Ovary (tissue), 9 donors: ENCODE results near the gene ABCF1. TPM values are rescaled to one million over a fixed set of nuclear protein-coding genes. Genes with fewer than 3 reads are reported as not detected.

Experiments
- DNase-seq, 5 donors: peaks; one replicate each; pipeline ENCODE4 v3.0.0-alpha.2; 2019 to 2020
- H3K27ac ChIP-seq, 2 donors: fragments of 200-600 bp; one replicate each; pipeline versions ENCODE4 v1.5.1 to v1.8.0; 2019 to 2022
- H3K27me3 ChIP-seq: fragments of 200-600 bp; one replicate; pipeline ENCODE4 v1.8.0; 2022
- H3K36me3 ChIP-seq: fragments of 200-600 bp; sonication (generic); one replicate; pipeline ENCODE4 v1.5.1; 2019
- H3K4me1 ChIP-seq: one replicate; pipeline ENCODE4 v1.8.1; 2013; ENCODE audit warnings: mild to moderate bottlenecking, moderate library complexity; ENCODE audit not compliant: insufficient read depth
- H3K4me3 ChIP-seq: fragments of 200-600 bp; sonication (generic); one replicate; pipeline ENCODE4 v1.5.1; 2017
- H3K9me3 ChIP-seq, 2 donors: fragments of 200-600 bp in 1 of 2; sonication (generic) in 1 of 2; one replicate each; pipeline versions ENCODE4 v1.5.1 to v1.8.1; 2013 to 2019; ENCODE audit warnings: mild to moderate bottlenecking in 1 of 2, moderate library complexity in 1 of 2
- EP300 ChIP-seq: sonication (generic); formaldehyde crosslinking; IDR thresholded peaks from one replicate; pipeline ENCODE4 v1.6.1; 2017; ENCODE audit warnings: antibody characterized with exemption
- POLR2A ChIP-seq: fragments of 450-650 bp; IDR thresholded peaks from one replicate; pipeline ENCODE4 v1.6.1; 2017; ENCODE audit warnings: antibody characterized with exemption, mild to moderate bottlenecking, moderate library complexity
- WGBS, 3 donors: extraction: QIAGEN DNeasy Blood & Tissue Kit in 1 of 3; methylation state at CpG; one replicate each; pipeline versions ENCODE4 v1.1.5 to v1.1.7; 2013 to 2017; 5-methylcytosine and 5-hydroxymethylcytosine counted together
- intact Hi-C, 4 donors: fragments of 100-400 bp; cut with DNase I; formaldehyde crosslinking; loops; one replicate each; pipeline versions ENCODE4 v1.11.0 to v1.15.1; 2022 to 2023
- polyA plus RNA-seq, 2 donors: library from polyadenylated mRNA; stranded (reverse); fragments of 200-250 nt in 1 of 2; fragments of 350-450 nt in 1 of 2; fragmentation: Illumina TruSeq in 1 of 2; extraction: RNeasy Lipid Tissue Mini Kit (QIAGEN cat#74804) in 1 of 2; gene quantifications; one replicate each; pipeline ENCODE4 v1.2.3, GENCODE V29; 2013 to 2014
- total RNA-seq, 7 donors: library from RNA; depleted of rRNA in 2 of 7; stranded (reverse); fragments of >200 nt in 2 of 7; fragmentation: NEBNext Ultra II Directional in 3 of 7; extraction: Animal tissue kit (Norgen Biotek cat#: 25700) in 3 of 7; gene quantifications; one replicate each; pipeline versions ENCODE4 v1.1.0 to v1.2.4, GENCODE V29; 2016 to 2023
- TF ChIP-seq, protein P1 (sequence below), 3 donors: fragments of 450-650 bp in 2 of 3; fragments of 200-600 bp in 1 of 3; IDR thresholded peaks; one replicate each; pipeline versions ENCODE4 v1.5.1 to v1.8.0; 2016 to 2022; ENCODE audit warnings: antibody characterized with exemption in 3 of 3, mild to moderate bottlenecking in 1 of 3
- donor health status: DM: no; HTN: no; CAD: no; lungs with moderate emphysema.
- donor health status: DM: no; HTN: no; CAD: no.
- donor health status: Bipolar disorder and iron deficiency.
- donor health status: DM: yes; HTN: yes; CAD: no.
- donor health status: DM: no; HTN: no; CAD: no.
- donor health status: DM: yes; HTN: yes; CAD: no.

ABCF1 gene
- total and polyA plus RNA-seq, 9 donors = 16.3 to 60.6 (median 36.0) TPM

DNA sequence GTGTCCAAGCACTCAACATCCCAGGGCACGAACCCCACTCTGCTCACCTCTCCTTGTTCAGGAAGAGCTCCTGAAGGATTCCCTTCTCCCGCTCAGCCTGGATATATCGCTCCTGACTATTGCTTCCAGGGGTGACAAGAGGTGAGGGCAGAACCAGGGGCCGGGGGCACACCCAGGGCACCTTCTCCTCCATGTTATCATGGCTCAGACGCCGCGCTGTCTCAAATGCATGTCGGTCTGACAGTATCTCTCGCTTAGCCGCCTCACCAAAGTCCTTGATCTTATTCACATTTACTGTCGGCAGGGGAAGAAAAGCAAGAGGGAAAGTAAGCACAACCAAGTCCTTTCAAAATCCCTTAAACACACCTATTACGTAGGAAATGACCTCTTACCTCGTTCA, 32.7 kb downstream of the ABCF1 start:
- intact Hi-C loops = no loop called here
- Histone ChIP-seq H3K4me1 (no peaks in the 10 kb centered on the region), H3K9me3 (no peaks in the 10 kb centered on the region), H3K36me3 (no peaks in the 10 kb centered on the region), H3K27me3 (no peaks in the 10 kb centered on the region), H3K27ac (no peak overlapping the region), H3K4me3 (no peak overlapping the region)
- TF ChIP-seq POLR2A (no peak), EP300 (no peak)
- TF ChIP-seq, protein P1, sequence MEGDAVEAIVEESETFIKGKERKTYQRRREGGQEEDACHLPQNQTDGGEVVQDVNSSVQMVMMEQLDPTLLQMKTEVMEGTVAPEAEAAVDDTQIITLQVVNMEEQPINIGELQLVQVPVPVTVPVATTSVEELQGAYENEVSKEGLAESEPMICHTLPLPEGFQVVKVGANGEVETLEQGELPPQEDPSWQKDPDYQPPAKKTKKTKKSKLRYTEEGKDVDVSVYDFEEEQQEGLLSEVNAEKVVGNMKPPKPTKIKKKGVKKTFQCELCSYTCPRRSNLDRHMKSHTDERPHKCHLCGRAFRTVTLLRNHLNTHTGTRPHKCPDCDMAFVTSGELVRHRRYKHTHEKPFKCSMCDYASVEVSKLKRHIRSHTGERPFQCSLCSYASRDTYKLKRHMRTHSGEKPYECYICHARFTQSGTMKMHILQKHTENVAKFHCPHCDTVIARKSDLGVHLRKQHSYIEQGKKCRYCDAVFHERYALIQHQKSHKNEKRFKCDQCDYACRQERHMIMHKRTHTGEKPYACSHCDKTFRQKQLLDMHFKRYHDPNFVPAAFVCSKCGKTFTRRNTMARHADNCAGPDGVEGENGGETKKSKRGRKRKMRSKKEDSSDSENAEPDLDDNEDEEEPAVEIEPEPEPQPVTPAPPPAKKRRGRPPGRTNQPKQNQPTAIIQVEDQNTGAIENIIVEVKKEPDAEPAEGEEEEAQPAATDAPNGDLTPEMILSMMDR (IDR thresholded peaks at IDR 0.05) = no peak
- WGBS, 3 donors = 88 to 95% (median 92%) methylated on average over 13 of the region's 13 CpGs
- no peak for DNase-seq

DNA sequence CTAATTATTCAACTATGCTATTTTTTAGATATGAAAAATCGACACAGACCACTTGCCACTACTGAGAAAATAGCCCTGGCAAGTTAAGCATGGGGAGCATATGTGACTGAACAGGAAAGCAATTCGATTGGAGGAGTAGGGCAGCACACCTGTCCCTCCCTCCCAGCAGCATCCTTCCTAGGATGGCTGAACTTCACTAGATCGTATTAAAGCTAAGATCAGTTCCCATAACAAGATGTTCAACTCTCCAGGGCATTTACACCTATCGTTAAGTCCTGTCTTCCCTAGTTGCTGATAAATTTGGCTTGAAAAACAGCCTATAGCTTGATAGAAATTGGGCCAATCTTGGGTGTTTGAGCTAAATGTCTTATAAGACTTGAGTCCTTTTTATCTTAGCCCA, 38.8 kb downstream of the ABCF1 start:
- H3K27me3 ChIP-seq = no peaks in the 10 kb centered on the region
- no peaks in the 10 kb centered on the region for H3K9me3 ChIP-seq
- TF ChIP-seq, protein P1 (IDR thresholded peaks at IDR 0.05) = no peak
- TF ChIP-seq POLR2A (no peak), EP300 (no peak)
- WGBS, 3 donors = 69 to 76% (median 70%) methylated on average over 4 of the region's 4 CpGs
- no peak overlapping the region for H3K4me3 ChIP-seq
- H3K27ac ChIP-seq = no peak overlapping the region
- no peak for DNase-seq
- intact Hi-C loops = no loop called here
- H3K4me1 ChIP-seq = peaks cover 10% of the 10 kb centered on the region
- H3K36me3 ChIP-seq = no peaks in the 10 kb centered on the region

DNA sequence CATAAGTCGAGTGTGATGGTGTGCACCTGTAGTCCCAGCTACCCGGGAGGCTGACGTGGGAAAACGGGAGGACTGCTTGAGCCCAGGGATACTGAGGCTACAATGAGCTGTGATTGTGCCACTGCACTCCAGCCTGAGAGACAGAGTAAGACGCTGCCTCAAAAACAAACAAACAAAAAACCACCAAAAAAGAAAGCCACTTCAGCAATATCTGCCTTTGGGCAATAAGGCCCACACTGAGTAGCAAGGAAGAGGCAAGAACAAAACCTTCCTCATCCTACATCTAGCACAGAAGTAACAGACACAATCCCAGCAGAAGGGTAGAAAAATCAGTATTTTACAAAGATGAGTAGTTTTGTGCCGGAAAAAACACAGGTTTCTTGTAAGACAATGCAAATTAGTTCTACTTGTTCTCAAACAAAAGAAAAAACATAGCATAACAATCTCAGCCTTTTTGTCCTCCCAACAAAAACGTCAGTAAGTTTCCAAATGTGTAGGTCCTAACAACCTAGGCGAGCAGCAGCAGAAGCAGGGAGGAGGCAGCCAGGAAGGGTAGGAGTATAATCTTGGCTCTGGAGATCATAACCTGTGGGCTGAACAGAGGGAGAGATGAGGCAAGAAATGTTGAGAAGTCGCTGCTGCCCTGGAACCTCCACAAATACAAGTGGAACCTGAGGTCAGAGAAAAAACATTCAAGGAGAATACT, 40.1 kb downstream of the ABCF1 start:
- H3K27ac ChIP-seq = no peak overlapping the region
- DNase-seq = no peak
- no peak overlapping the region for H3K4me3 ChIP-seq
- H3K4me1 ChIP-seq = peaks cover 10% of the 10 kb centered on the region
- 30 to 39% (median 32%) methylated on average over 9 of the region's 9 CpGs for WGBS, 3 donors
- H3K36me3 ChIP-seq = no peaks in the 10 kb centered on the region
- no peaks in the 10 kb centered on the region for H3K9me3 ChIP-seq
- intact Hi-C loops = no loop called here
- no peaks in the 10 kb centered on the region for H3K27me3 ChIP-seq
- TF ChIP-seq POLR2A (no peak), EP300 (no peak)
- TF ChIP-seq, protein P1 (IDR thresholded peaks at IDR 0.05) = no peak

DNA sequence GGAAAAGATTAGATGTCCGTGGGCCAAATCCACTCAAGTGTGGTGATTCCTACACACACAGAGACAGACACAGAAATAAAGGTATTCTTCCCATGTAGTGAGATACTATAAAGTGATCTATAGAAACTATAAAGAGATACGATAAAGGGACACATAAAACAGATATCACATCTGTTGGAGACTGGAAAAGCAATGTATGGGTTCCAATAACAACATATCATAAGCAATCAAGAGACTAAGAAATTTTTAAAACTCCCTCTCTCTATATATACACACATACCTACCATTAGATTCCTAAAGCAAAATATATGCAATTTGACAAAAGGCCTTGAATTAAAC, 40.6 kb downstream of the ABCF1 start:
- Histone ChIP-seq H3K36me3 (no peaks in the 10 kb centered on the region), H3K9me3 (no peaks in the 10 kb centered on the region), H3K4me1 (peaks cover 10% of the 10 kb centered on the region), H3K27me3 (no peaks in the 10 kb centered on the region), H3K27ac (no peak overlapping the region), H3K4me3 (no peak overlapping the region)
- 27 to 35% (median 32%) methylated on average over 2 of the region's 2 CpGs for WGBS, 3 donors
- DNase-seq = no peak
- TF ChIP-seq, protein P1 (IDR thresholded peaks at IDR 0.05) = no peak
- no peak for TF ChIP-seq POLR2A
- TF ChIP-seq EP300 = no peak
- intact Hi-C loops = no loop called here
